WTC11 (cell line): ENCODE results near the gene CLDND2. TPM values are rescaled to one million over a fixed set of nuclear protein-coding genes. Genes with fewer than 3 reads are reported as not detected.

Source experiments
- ATAC-seq: fragments of 200-7000 bp; cut with Tn5 transposase; 2 replicates; pipeline ENCODE4 v1.10.0; 2021; ENCODE audit warnings: mild to moderate bottlenecking, moderate library complexity
- CTCF ChIA-PET: fragments of 300-600 bp; sonication (Branson Sonifier 250); formaldehyde crosslinking; loops from one replicate; lab custom pipeline; 2021; ENCODE audit warnings: antibody characterized with exemption; lab: Charles Lee
- POLR2A ChIA-PET: fragments of 350-600 bp; sonication (Branson Sonifier 250); formaldehyde crosslinking; loops from one replicate; lab custom pipeline; 2021; ENCODE audit warnings: antibody characterized with exemption; lab: Charles Lee
- DNase-seq: peaks from one replicate; pipeline ENCODE4 v3.0.0; 2021; ENCODE audit warnings: low spot score
- H3K27ac Mint-ChIP-seq: 2 replicates; pipeline ENCODE4 v1.8.0; 2021; ENCODE audit warnings: mixed read lengths
- H3K27me3 Mint-ChIP-seq: 2 replicates; pipeline ENCODE4 v1.8.0; 2021; ENCODE audit warnings: low read depth, mild to moderate bottlenecking, moderate library complexity, mixed read lengths
- H3K36me3 Mint-ChIP-seq: 2 replicates; pipeline ENCODE4 v1.8.0; 2021; ENCODE audit warnings: mixed read lengths
- H3K4me1 Mint-ChIP-seq: 2 replicates; pipeline ENCODE4 v1.8.0; 2022; ENCODE audit warnings: mixed read lengths
- H3K4me3 Mint-ChIP-seq: 2 replicates; pipeline ENCODE4 v1.8.0; 2021; ENCODE audit warnings: mild to moderate bottlenecking, moderate library complexity, mixed read lengths
- H3K9me3 Mint-ChIP-seq: 2 replicates; pipeline ENCODE4 v1.8.0; 2021; ENCODE audit warnings: mixed read lengths
- ATF6 ChIP-seq: sonication (generic); formaldehyde crosslinking; IDR thresholded peaks from 2 replicates; pipeline ENCODE4 v1.8.1; 2023; ENCODE audit warnings: mild to moderate bottlenecking, missing genetic modification reagents
- CBFB ChIP-seq: sonication (generic); formaldehyde crosslinking; IDR thresholded peaks from 2 replicates; pipeline ENCODE4 v1.8.1; 2022; ENCODE audit warnings: mild to moderate bottlenecking, low read depth, missing genetic modification reagents
- CREM ChIP-seq: sonication (generic); formaldehyde crosslinking; IDR thresholded peaks from 2 replicates; pipeline ENCODE4 v1.8.1; 2022; ENCODE audit warnings: mild to moderate bottlenecking, missing genetic modification reagents, moderate library complexity
- FOXP1 ChIP-seq: sonication (generic); formaldehyde crosslinking; IDR thresholded peaks from 2 replicates; pipeline ENCODE4 v1.8.0; 2022; ENCODE audit warnings: missing genetic modification reagents, mild to moderate bottlenecking, moderate library complexity, borderline replicate concordance
- OVOL2 ChIP-seq: fragments of 250-450 bp; sonication (Bioruptor Pico); IDR thresholded peaks from 2 replicates; pipeline ENCODE4 v1.9.0; 2021; ENCODE audit warnings: mild to moderate bottlenecking, borderline replicate concordance
- SOX15 ChIP-seq: fragments of 250-450 bp; sonication (Bioruptor Pico); IDR thresholded peaks from 2 replicates; pipeline ENCODE4 v1.9.0; 2021; ENCODE audit warnings: mild to moderate bottlenecking
- TCF7 ChIP-seq: sonication (generic); formaldehyde crosslinking; IDR thresholded peaks from 2 replicates; pipeline ENCODE4 v1.8.0; 2022; ENCODE audit warnings: mild to moderate bottlenecking, low read depth, missing genetic modification reagents, moderate library complexity
- TP53 ChIP-seq: sonication (generic); formaldehyde crosslinking; IDR thresholded peaks from 2 replicates; pipeline ENCODE4 v1.8.1; 2023; ENCODE audit warnings: mild to moderate bottlenecking, missing genetic modification reagents
- USF1 ChIP-seq: sonication (generic); formaldehyde crosslinking; IDR thresholded peaks from 2 replicates; pipeline ENCODE4 v1.8.0; 2022; ENCODE audit warnings: mild to moderate bottlenecking, missing genetic modification reagents
- ZNF219 ChIP-seq: sonication (generic); formaldehyde crosslinking; IDR thresholded peaks from 2 replicates; pipeline ENCODE4 v1.8.0; 2023; ENCODE audit warnings: missing genetic modification reagents, mild to moderate bottlenecking, borderline replicate concordance
- ZNF317 ChIP-seq: sonication (generic); formaldehyde crosslinking; IDR thresholded peaks from 2 replicates; pipeline ENCODE4 v1.8.1; 2023; ENCODE audit warnings: low read depth, mild to moderate bottlenecking, moderate library complexity, missing genetic modification reagents, borderline replicate concordance
- ZSCAN18 ChIP-seq: fragments of 250-450 bp; sonication (Bioruptor Pico); IDR thresholded peaks from 2 replicates; pipeline ENCODE4 v2.1.2; 2022; ENCODE audit warnings: mild to moderate bottlenecking, moderate library complexity
- total RNA-seq: library from RNA; stranded (reverse); gene quantifications from 3 replicates; pipeline ENCODE4 v1.2.3, GENCODE V29; 2021

Gene CLDND2
- total RNA-seq, 1 experiment from 2014 or later: 1.7 TPM

- TF ChIP-seq ZSCAN18 (CRISPR knock-in tag) (no peak), TP53 (no peak), SOX15 (no peak), CREM (no peak), TCF7 (CRISPR knock-in tag) (no peak), CBFB (CRISPR knock-in tag) (no peak), USF1 (CRISPR knock-in tag) (no peak)
- TF ChIP-seq, all 79 proteins: peak for 0
These were observed 42.4 kb downstream of the CLDND2 start (continued) for GRCh38 chr19:51326216-51327065.

GRCh38 chr19:51325161-51325976 is 43.4 kb downstream of the CLDND2 start:
- no peak for ATAC-seq
- peaks cover 15% of the 10 kb centered on the region for H3K36me3 Mint-ChIP-seq
- no peak overlapping the region for H3K4me3 Mint-ChIP-seq
- peaks cover 14% of the 10 kb centered on the region for H3K4me1 Mint-ChIP-seq
- POLR2A ChIA-PET: no interaction called here
- H3K9me3 Mint-ChIP-seq: peaks cover 1% of the 10 kb centered on the region; the same call in 1 of the 2 replicates
- no peak overlapping the region for H3K27ac Mint-ChIP-seq
- DNase-seq: no peak
- H3K27me3 Mint-ChIP-seq: peaks cover 24% of the 10 kb centered on the region
- TF ChIP-seq ATF6 (no peak), ZNF219 (no peak)
- CTCF ChIA-PET: interaction anchor here (0.6 to 1.7 kb wide), 3 partner anchors 29 to 91 kb away, joined by 3 to 4 read pairs (median 3); no protein-coding TSS in a partner anchor

- TF ChIP-seq TCF7 (CRISPR knock-in tag): no peak
- TF ChIP-seq FOXP1: no peak
- TF ChIP-seq ZNF317 (CRISPR knock-in tag): no peak
- ChIA-PET CTCF (interaction anchor here (1.7 to 2.0 kb wide), 2 partner anchors 65 to 97 kb away, joined by 4 to 5 read pairs; no protein-coding TSS in a partner anchor), POLR2A (interaction anchor here (0.5 kb wide), 1 partner anchor 106 kb away, joined by 7 read pairs; no protein-coding TSS in a partner anchor)
- ATAC-seq (no peak), DNase-seq (no peak)
- Mint-ChIP-seq H3K27ac (no peak overlapping the region), H3K27me3 (peaks cover 24% of the 10 kb centered on the region), H3K4me3 (no peak overlapping the region), H3K4me1 (peaks cover 20% of the 10 kb centered on the region), H3K9me3 (no peaks in the 10 kb centered on the region), H3K36me3 (peaks cover 10% of the 10 kb centered on the region; the same call in 1 of the 2 replicates)
These were observed 44.7 kb downstream of the CLDND2 start for GRCh38 chr19:51324167-51324481.

GRCh38 chr19:51323481-51324166 is 45.2 kb downstream of the CLDND2 start:
- no peak overlapping the region for H3K4me3 Mint-ChIP-seq
- POLR2A ChIA-PET: no interaction called here
- TF ChIP-seq ATF6: no peak
- no peak for TF ChIP-seq USF1 (CRISPR knock-in tag)
- no peak for TF ChIP-seq OVOL2 (CRISPR knock-in tag)
- TF ChIP-seq, all 79 proteins: peak for 0
- Mint-ChIP-seq H3K4me1 (peaks cover 18% of the 10 kb centered on the region), H3K36me3 (peaks cover 10% of the 10 kb centered on the region; the same call in 1 of the 2 replicates), H3K27me3 (peaks cover 24% of the 10 kb centered on the region), H3K27ac (no peak overlapping the region), H3K9me3 (no peaks in the 10 kb centered on the region)
- ATAC-seq (no peak), DNase-seq (no peak)
- CTCF ChIA-PET: interaction anchor here (0.5 to 2.0 kb wide), 3 partner anchors 64 to 99 kb away, joined by 4 to 5 read pairs (median 4); no protein-coding TSS in a partner anchor
